Measurements from ENCODE around the gene ROBO2. TPM values are rescaled to one million over a fixed set of nuclear protein-coding genes. Genes with fewer than 3 reads are reported as not detected.

The ROBO2 gene
- total RNA-seq, 4 donors from 2014 or later, result 0.30 to 4.3 (median 2.0) TPM

DNA sequence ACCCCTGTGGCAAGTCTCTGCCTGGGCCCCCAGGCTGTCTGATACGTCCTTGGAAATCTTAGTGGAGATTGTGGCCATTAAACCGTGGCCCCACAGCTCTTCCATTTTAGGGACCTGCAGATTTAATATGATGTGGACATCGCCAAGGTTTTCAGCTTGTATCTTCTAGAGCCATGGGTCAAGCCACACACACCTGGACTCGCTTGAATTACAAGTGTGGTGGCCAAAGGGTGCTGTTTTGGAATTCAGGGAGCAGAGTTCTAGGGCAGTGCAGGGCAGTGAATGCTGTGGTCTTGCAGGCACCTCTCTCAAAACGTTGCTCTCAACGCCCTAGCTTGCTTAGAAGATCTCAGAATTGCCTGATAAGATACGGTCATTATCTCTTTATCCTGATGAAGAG is 211.2 kb downstream of the ROBO2 start:
- 86 to 88% methylated on average over 7 of the region's 7 CpGs for WGBS, 2 donors
- intact Hi-C loops (cut with DNase I; ENCODE audit: low total_unique reads), result no loop called here
- H3K4me3 ChIP-seq (ENCODE audit: low read depth, poor library complexity, severe bottlenecking), result no peak overlapping the region
- TF ChIP-seq, protein P1, sequence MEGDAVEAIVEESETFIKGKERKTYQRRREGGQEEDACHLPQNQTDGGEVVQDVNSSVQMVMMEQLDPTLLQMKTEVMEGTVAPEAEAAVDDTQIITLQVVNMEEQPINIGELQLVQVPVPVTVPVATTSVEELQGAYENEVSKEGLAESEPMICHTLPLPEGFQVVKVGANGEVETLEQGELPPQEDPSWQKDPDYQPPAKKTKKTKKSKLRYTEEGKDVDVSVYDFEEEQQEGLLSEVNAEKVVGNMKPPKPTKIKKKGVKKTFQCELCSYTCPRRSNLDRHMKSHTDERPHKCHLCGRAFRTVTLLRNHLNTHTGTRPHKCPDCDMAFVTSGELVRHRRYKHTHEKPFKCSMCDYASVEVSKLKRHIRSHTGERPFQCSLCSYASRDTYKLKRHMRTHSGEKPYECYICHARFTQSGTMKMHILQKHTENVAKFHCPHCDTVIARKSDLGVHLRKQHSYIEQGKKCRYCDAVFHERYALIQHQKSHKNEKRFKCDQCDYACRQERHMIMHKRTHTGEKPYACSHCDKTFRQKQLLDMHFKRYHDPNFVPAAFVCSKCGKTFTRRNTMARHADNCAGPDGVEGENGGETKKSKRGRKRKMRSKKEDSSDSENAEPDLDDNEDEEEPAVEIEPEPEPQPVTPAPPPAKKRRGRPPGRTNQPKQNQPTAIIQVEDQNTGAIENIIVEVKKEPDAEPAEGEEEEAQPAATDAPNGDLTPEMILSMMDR (IDR thresholded peaks at IDR 0.05), result no peak
- no peak for TF ChIP-seq POLR2A (IDR thresholded peaks at IDR 0.05)
- DNase-seq (ENCODE audit: low spot score in 2 of 2), result no peak

GRCh38 chr3:77254967-77255831 is 215.3 kb downstream of the ROBO2 start:
- H3K4me3 ChIP-seq (ENCODE audit: low read depth, poor library complexity, severe bottlenecking), result no peak overlapping the region
- TF ChIP-seq, protein P1 (IDR thresholded peaks at IDR 0.05), result peak in 1 of 3 donors; percentile 27
- no peak for TF ChIP-seq POLR2A (IDR thresholded peaks at IDR 0.05)
- WGBS, 2 donors, result 58 to 72% methylated on average over 3 of the region's 3 CpGs
- intact Hi-C loops (cut with DNase I; ENCODE audit: low total_unique reads), result no loop called here
- peak in 1 of 2 donors; percentile 28 for DNase-seq (ENCODE audit: low spot score in 2 of 2)

- no peak for DNase-seq (ENCODE audit: low spot score in 2 of 2)
- H3K4me3 ChIP-seq (ENCODE audit: low read depth, poor library complexity, severe bottlenecking), result no peak overlapping the region
- WGBS, 2 donors, result 74 to 87% methylated on average over 9 of the region's 9 CpGs
- intact Hi-C loops (cut with DNase I; ENCODE audit: low total_unique reads), result no loop called here
- no peak for TF ChIP-seq POLR2A (IDR thresholded peaks at IDR 0.05)
- TF ChIP-seq, protein P1 (IDR thresholded peaks at IDR 0.05), result no peak
These were observed 216.9 kb downstream of the ROBO2 start for GRCh38 chr3:77256584-77257503.

DNA sequence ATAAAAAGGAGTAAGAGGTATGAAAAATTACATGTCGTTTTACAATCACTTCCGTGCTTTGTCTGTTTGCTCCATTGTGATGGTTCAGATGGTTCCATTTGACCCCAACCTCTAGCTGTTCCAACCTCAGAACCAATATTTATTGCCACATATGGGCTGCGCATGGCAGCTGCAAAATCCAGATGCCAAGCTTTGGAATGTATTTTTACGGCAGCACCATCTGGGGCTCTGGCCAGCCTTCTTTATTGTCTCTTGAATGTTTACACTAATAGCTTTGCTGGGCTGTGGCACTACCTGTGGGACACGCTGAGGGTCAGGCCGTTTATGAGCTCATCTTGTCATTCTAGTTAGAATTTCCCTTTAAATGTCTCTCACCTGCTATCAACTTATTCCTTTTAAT is 219.8 kb downstream of the ROBO2 start:
- intact Hi-C loops (cut with DNase I; ENCODE audit: low total_unique reads), result loop anchor here (10.0 kb wide), 1 partner anchor 215 kb away; the partner anchor contains the start of gene ROBO2
- no peak overlapping the region for H3K4me3 ChIP-seq (ENCODE audit: low read depth, poor library complexity, severe bottlenecking)
- DNase-seq (ENCODE audit: low spot score in 2 of 2), result no peak
- TF ChIP-seq, protein P1 (IDR thresholded peaks at IDR 0.05), result no peak
- TF ChIP-seq POLR2A (IDR thresholded peaks at IDR 0.05), result no peak
- WGBS, 2 donors, result 74 to 82% methylated on average over 6 of the region's 6 CpGs

DNA sequence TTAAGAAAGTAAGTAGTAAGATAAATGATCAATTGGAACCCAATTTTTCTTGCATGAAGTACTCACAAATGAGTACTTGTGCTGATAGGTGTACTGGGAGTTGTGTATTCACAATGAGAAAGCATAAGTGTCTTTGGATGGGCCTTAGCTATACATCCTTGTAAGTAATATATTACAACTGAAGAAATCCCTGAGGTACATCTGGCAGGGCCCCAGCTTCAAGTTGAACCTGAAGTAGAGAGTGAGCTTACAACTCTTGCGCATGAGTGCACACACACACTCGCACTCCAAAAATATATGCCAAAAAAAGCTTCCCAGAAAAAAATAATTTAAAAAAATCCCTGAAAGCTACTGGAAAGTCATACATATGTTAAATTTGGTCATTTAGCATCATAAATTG is 222.5 kb downstream of the ROBO2 start:
- intact Hi-C loops (cut with DNase I; ENCODE audit: low total_unique reads), result loop anchor here (10.0 kb wide), 1 partner anchor 218 kb away; the partner anchor contains the start of gene ROBO2
- 92 to 98% methylated on average over 2 of the region's 2 CpGs for WGBS, 2 donors
- no peak for DNase-seq (ENCODE audit: low spot score in 2 of 2)
- H3K4me3 ChIP-seq (ENCODE audit: low read depth, poor library complexity, severe bottlenecking), result no peak overlapping the region
- TF ChIP-seq, protein P1 (IDR thresholded peaks at IDR 0.05), result no peak
- no peak for TF ChIP-seq POLR2A (IDR thresholded peaks at IDR 0.05)

Data from lower leg skin (tissue), 4 donors.